A172 (cell line): ENCODE results near the gene TSPAN16. TPM values are rescaled to one million over a fixed set of nuclear protein-coding genes. Genes with fewer than 3 reads are reported as not detected.

Experiments used
- DNase-seq: peaks from one replicate; pipeline ENCODE4 v3.0.0-alpha.2; 2015; ENCODE audit warnings: low spot score
- total RNA-seq: library from RNA; depleted of rRNA; stranded (reverse); fragments of >200 nt; shearing (Covaris generic); gene quantifications from 2 replicates; pipeline ENCODE4 v1.2.3, GENCODE V29; 2014

Gene TSPAN16
- total RNA-seq, 1 experiment from 2014 or later: not detected

DNA sequence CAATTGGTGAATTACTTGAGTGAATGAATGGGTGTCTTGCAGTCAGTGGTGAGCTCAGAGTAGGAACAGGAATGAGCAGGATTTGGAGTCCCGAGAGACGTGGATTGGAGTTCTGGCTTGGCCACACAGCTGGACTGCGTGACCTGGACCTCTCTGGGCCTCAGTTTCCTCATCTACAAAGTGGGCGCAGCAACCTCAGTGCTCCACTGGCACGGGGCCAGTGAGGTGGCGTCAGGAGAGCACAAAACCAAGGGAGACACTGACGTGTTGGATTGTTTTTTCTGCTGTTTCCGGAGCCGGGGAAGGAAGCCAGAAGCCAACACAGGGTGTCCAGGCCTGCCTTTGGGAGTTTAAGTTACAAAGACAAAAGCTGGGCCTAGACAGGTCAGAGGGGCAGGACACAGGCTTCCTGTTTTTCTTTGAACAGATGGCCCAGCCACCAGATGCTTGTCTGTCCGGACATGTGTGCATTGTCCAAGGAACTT, 27.1 kb upstream of the TSPAN16 start:
- DNase-seq: peak; percentile 69

GRCh38 chr19:11269408-11269807, 26.6 kb upstream of the TSPAN16 start:
- DNase-seq: no peak

- peak; percentile 46 for DNase-seq
Observed at GRCh38 chr19:11273296-11273695, 22.7 kb upstream of the TSPAN16 start.

GRCh38 chr19:11273989-11274388, 22.0 kb upstream of the TSPAN16 start:
- no peak for DNase-seq

DNA sequence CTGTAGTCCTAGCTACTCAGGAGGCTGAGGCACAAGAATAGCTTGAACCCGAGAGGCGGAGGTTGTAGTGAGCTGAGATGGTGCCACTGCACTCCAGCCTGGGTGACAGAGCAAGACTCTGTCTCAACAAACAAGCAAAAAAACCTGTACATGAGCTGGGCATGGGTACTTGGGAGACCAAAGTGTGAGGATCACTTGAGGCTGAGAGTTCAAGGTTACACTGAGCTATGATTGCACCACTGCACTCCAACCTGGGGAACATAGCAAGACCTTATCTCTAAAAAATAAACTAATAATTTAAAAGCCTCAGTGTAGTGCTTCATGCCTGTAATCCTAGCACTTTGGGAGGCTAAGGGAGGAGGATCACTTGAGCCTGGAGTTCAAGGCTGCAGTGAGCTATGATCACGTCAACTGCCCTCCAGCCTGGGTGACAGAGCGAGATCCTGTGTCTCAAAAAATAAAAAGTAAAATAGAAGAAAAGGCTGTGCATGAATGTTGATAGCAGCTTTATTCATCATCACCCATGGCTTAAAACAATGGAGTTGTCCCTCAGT, 21.4 kb upstream of the TSPAN16 start:
- DNase-seq: no peak

- no peak for DNase-seq
Observed at GRCh38 chr19:11278670-11279069, 17.3 kb upstream of the TSPAN16 start.

DNA sequence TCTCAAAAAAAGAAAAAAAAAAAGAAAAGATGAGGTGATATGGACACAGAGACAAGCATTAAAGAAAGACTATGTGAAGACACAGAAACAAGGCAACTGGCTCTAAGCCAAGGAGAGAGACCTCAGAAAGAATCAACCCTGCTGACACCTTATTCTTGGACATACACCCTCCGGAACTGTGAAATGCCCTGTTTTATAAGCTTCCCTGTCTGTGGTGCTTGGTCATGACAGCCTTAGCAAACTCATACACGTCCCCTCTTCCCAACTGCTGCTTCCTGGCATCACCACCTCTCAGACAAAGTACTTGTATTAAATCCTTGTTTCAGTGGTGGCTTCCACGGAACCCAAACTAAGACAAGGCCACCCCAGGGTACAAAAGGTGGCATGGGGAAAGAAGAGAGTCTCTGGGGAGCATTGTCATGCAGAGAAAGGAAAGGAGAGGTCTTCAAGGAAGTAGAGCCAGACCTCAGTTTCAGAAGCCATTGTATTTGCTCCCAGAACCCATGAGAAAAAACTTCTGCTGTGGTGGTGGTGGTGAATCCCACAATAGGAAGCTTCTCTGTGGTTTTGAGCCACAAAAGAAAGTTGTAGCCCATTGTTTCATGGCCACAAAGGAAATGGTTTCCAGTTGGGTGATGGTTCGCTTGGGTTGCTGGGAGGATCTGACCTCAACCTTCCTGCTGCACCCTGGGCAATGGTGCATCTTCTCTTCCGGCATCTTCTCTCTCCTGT, 16.3 kb upstream of the TSPAN16 start:
- DNase-seq: no peak

- DNase-seq: no peak
Observed at GRCh38 chr19:11281356-11282049, 14.5 kb upstream of the TSPAN16 start.

GRCh38 chr19:11284515-11284914, 11.4 kb upstream of the TSPAN16 start:
- no peak for DNase-seq

DNA sequence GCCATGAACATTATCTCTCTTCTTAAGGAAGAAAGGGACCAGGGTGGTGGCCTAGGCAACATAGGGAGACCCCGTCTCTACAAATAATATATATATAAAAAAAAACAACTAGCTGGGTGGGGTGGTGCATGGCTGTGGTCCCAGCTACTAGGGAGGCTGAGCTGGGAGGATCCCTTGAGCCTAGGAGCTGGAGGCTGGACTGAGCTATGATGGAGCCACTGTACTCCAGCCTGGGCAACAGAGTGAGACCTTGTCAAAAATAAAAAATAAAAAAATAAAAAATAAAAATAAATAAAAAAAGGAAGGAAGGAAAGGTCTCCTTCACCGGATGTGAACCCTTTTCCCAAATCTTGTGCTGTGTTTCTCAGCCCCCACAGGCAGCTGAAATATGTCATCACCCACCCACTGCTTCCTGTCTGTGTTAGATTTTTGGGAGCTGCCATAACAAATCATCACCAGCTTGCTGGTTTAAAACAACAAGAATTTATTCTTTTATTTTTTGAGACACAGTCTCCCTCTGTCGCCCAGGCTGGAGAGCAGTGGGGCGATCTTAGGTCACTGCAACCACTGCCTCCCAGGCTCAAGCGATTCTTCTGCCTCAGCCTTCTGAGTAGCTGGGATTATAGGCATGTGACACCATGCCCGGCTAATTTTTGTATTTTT, 9.5 kb upstream of the TSPAN16 start:
- DNase-seq: no peak

DNA sequence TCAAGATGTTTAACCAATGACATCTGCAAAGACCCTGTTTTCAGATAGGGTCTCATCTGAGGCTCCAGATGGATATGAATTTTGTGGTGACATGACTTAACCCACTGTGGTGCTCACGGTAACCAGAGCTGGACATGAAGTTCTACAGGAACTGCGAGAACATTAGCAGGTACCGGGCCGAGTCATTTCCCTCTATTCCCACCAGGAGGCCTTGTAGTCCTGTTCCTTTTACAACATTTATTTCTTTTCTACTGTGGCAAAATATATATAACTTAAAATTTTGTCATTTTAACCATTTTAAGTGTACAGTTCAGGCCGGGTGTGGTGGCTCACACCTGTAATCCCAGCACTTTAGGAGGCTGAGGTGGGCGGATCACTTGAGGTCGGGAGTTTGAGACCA, 7.6 kb upstream of the TSPAN16 start:
- no peak for DNase-seq

DNA sequence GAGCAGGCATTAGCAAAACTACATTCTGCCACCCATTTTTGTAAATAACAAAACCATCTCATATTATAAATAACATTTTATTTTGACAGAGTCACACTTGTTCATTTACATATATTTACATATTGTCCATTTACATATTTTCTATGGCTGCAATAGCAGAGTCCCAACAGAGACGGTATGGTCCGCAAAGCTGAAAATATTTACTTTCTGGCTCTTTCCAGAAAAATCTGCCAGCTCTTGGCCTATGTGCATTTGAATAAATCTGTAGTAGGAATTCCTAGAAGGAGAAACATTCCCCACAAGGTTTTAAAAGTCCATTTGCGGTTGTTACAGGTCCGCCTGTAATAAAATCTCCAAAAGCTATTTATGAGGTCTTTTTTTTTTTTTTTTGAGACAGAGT, 5.7 kb upstream of the TSPAN16 start:
- no peak for DNase-seq

DNA sequence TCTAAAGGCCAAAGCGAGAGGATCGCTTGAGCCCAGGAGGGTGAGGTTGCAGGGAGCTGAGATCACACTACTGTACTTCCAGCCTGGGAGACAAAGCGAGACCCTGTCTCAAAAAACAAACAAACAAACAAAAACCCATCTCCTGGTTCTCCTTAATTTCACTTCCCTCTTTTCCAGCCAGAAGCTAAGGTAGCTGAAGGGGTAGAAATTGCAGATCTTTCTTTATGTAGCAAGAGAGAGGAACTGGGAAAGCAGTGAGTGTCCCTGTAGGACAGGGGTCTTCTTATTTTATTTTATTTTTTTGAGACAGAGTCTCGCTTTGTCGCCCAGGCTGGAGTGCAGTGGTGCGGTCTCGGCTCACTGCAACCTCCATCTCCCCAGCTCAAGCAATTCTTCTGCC, 4.5 kb upstream of the TSPAN16 start:
- no peak for DNase-seq

DNA sequence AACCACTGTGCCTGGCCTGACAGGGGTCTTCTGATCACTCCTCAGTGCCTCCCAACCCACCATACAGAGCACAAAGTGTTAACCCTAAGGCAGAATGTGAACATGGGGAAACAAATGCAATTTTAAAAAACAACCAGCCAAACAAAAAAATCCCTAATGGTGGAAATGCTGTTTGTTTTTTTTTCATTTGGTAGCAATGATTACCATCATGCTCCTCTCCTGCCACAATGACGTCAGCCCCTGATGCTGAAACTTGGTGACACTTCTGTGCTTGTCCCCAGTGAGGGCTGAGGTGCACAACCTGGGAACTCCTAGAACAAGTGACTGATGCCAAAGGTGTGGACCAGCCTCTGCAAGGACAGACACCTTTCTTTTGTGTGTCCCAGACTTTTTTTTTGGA, 4.0 kb upstream of the TSPAN16 start:
- no peak for DNase-seq

- peak; percentile 90 for DNase-seq
Observed at GRCh38 chr19:11293433-11294389, 2.2 kb upstream of the TSPAN16 start.

DNA sequence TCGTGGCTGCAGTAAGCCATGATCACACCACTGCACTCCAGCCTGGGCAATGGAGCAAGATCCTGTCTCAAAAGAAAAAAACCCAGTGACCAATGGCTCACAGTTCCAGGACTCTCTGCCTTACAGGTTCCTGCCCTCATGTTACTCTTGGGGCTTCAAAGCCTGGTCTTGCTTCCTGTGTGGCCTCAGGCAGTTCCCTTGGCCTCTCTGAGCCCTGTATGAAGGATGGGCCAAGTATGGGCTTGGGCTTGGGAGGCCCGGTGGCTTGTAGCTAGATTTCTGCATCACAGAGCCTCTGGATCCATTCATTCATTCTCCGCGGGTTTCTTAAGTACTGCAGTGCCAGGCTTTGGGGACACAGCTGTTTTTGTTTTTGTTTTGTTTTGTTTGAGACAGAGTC, 780 bp upstream of the TSPAN16 start:
- no peak for DNase-seq

- DNase-seq: no peak
Observed at GRCh38 chr19:11296264-11296663, 304 bp downstream of the TSPAN16 start.

DNA sequence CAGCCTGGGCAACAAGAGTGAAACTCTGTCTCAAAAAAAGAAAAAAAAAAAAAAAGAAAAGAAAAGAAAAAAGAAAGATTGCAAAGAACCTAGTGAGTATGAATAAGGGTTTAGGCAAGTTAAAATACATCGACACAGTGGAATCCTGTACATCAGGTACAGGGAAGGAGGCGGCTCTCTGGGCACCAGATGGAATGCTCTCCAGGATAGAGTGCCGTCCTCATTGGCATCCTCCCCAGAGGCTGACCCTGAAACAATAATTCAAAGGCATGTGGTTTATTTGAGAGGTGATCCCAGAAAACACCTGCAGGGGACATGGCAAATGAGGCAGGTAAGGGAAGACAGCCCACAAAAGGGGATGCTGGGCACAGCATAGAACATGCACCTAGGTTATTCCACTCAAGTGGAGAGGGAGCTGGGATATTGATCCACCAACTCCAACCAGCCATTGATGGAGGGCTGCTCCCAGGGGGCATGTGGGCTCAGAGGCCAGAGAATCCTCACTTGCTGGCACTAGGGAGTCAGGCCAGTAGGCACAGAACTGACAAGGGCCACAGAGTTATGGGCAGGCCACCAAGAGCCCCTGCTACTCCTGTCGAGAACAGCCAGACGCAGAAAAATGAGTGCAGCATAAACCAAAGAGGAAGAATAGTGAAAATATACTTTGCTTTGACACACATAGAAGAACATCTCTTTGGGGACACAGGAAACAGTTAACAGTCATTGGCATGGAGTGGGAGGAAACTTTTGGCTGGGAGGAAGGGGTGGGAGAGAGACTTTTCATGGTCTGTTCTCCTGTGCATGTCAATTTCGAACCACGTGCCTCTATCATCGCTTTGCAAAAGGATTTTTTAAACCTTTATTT, 4.2 kb downstream of the TSPAN16 start:
- DNase-seq: no peak

GRCh38 chr19:11300811-11301120, 4.8 kb downstream of the TSPAN16 start:
- DNase-seq: no peak

- DNase-seq: no peak
Observed at GRCh38 chr19:11304936-11305335, 9.0 kb downstream of the TSPAN16 start.

GRCh38 chr19:11306337-11306736, 10.4 kb downstream of the TSPAN16 start:
- no peak for DNase-seq
